ENCODE measurements around the gene POU6F1.
A peak's percentile ranks its signal among the peaks of the same experiment; 100 is the strongest.
"Not testable (repeated sequence)": the region's sequence is repeated elsewhere in the genome, so short reads cannot be mapped to it uniquely, and the experiment has no call there.

Gene POU6F1, protein sequence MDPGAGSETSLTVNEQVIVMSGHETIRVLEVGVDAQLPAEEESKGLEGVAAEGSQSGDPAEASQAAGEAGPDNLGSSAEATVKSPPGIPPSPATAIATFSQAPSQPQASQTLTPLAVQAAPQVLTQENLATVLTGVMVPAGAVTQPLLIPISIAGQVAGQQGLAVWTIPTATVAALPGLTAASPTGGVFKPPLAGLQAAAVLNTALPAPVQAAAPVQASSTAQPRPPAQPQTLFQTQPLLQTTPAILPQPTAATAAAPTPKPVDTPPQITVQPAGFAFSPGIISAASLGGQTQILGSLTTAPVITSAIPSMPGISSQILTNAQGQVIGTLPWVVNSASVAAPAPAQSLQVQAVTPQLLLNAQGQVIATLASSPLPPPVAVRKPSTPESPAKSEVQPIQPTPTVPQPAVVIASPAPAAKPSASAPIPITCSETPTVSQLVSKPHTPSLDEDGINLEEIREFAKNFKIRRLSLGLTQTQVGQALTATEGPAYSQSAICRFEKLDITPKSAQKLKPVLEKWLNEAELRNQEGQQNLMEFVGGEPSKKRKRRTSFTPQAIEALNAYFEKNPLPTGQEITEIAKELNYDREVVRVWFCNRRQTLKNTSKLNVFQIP
- total RNA-seq: 14.6 to 73.1 (median 57.1) reads per million in 3 experiments

DNA sequence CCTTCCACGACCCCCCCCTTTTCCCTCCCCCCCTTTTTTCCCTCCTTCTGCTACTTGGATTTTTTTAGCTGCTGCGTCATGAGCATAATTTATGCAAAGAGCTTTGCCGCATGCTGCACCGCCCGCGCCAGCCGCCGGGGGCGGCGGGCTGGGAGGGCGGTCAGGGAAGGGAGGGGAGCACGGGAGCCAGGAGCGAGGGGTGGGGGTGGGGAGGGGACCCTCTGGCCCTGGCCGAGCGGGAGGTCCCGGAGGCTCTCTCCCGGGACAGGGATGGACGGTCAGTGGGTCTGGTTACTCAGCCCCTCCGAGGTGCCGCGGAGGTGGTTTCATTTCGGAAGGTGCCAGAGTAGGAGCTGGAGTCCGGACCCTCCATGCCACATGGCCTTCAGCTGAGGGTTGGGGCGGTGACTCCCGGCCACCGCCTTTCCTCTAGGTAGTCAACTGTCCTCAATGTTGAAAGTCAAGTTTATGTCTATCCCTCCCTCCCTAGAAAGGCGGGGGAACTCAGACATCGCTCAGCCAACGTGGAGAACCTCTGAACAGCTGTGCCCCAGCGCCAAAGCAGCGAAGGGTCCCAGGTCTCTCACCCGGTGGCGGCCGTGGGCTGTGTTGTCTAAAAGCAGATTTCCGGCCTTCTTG lies at the start of gene POU6F1:
Gene POU6F1, minus strand, starts transcription at position 95 of the 639 bp plus-strand sequence. CDS start 11,226 bp downstream, outside the sequence.
- peak; percentile 77 for DNase-seq

DNA sequence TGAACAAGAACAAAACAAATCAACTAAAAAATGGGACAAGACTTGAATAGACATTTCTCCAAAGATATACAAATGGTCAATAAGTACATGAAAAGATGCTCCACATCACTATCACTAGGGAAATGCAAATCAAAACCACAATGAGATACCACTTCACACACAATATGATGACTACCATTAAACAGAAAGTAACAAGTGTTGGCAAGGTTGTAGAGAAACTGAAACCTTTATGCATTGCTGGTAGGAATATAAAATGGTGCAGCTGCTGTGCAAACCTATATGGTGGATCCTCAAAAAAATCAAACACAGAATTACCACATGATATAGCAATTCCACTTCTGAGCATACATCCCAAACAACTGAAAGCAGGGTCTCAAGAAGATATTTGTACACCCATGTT lies 47.2 kb upstream of the POU6F1 start:
- peak; percentile 49 for DNase-seq

DNA sequence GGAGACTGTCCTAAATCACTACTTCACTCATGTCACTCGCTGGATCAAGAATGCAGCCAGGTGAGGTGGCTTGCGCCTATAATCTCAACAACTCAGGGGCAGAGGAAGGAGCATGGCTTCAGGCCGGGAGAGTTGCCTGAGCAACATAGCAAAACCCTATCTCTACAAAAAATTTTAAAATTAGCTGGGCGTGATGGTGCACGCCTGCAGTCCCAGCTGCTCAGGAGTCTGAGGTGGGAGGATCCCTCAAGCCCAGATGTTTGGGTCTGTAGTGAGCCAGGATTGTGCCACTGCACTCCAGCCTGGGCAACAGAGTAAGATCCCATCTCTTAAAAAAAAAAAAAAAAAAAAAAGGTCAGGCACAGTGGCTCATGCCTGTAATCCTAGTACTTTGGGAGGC lies 46.4 kb upstream of the POU6F1 start:
- no peak for DNase-seq

DNA sequence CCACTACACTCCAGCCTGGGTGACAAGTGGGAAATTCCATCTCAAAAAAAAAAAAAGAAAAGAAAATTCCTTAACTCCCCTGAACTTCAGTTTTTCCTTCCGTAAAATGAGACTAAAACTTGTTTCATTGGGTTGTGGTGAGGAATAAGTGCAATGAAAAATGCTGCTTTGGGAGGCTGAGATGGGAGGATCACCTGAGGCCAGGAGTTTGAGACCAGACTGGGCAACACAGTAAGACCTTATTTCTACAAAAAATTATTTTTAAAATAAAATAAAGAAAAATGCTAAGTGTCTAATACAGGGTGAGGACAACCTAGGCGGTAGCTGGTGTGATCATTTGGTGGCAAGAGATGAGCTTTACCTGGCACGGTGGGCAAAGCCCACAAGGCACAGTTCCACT lies 45.5 kb upstream of the POU6F1 start:
- no peak for DNase-seq

DNA sequence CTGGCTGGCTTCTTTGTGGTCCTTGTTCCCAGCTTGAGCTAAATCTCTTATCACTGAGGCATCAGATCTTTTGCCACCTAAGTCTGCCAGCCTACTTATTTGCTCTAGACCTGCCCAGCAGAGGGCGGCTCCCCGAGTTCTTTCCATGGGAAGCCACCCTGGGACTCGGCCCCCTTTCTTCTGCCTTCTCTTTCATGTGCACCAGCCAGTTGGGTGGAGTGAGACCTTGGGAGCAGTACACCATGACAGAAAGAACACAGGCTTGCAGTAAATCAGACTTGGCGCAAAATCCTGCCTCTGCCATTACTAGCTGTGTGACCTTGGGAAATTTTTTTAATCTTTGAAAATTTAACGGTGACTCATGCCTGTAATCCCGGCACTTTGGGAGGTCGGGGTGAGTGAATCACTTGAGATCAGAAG lies 44.9 kb upstream of the POU6F1 start:
- DNase-seq: no peak

DNA sequence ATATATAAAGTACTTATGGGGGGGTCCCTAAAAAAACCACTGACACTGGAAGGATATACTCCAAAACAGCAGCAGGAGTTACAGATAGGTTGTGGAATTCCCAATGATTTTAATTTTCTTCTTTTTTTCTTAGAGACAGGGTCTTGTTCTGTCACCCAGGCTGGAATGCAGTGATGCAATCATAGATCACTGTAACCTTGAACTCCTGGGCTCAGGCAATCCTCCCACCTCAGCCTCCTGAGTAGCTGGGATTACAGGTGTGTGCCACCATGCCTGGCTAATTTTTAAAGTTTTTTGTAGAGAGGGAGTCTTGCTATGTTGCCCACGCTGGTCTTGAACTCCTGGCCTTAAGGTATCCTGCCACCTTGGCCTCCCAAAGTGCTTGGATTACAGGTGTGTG lies 41.7 kb upstream of the POU6F1 start:
- not testable (repeated sequence) for DNase-seq

DNA sequence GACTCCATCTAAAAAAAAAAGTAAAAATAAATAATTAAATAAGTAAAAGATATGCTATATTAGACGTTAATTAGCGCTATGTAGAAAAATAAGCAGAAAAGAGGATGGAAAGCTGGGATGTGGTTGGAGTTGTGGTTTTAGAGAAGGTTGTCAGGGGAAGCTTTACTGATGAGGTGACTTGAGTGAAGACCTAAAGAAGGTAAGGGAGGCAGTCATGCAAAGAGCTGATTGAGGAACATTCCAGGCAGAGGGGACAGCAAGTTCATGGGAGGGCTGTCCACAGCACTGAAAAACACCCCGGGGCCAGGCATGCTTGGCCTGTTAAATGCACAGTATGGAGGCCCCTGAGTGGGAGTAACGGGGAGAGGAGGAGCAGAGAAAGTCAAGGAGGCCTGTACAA lies 36.7 kb upstream of the POU6F1 start:
- no peak for DNase-seq

DNA sequence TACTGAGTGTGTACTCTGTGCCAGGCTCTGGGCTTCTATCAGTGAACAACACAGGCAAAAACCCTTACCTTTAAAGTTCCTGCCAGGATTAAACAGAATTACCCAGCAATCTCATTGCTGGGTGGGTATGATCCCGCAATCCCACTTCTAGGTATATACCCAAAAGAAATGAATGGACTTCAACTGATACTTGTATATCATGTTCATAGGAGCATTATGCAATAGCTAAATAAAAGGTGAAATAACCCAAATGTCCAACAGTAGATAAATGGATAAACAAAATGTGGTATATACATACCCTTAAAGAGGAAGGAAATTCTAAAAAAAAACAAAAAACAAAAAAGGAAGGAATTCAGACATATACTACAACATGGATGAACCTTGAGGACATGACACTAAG lies 35.4 kb upstream of the POU6F1 start:
- no peak for DNase-seq

DNA sequence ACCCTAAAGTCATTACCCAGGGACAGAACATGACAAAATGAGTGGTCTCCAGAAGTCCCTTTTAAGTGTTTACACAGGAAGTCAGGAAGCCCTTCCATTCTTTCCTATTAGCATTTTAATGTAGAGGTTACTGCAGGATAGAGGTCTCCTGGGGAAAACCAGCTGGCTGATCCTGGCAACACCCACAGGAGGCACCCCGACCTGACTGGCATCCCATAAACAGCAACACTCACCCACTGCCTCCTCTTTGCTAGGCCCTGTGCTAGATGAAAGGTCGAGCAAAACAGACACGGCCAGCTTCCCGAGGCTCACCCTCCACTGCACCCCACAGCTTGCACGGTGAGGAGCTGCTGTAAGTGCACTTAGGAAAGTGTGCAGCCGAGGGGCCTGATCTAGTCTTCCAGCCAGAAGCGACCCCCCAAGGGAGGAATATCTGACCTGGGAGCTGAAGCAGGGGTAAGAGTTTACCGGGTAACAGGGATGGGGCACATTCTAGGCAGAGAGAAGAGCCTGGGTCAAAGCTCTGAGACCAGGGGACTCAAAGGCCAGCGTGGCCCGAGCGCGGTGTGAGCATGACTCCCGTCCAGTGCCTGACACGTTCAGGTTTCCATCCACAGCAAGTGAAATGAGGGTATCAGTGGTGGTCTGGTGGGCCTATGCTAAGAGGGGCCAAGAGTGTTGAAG lies 29.8 kb upstream of the POU6F1 start:
- no peak for DNase-seq

DNA sequence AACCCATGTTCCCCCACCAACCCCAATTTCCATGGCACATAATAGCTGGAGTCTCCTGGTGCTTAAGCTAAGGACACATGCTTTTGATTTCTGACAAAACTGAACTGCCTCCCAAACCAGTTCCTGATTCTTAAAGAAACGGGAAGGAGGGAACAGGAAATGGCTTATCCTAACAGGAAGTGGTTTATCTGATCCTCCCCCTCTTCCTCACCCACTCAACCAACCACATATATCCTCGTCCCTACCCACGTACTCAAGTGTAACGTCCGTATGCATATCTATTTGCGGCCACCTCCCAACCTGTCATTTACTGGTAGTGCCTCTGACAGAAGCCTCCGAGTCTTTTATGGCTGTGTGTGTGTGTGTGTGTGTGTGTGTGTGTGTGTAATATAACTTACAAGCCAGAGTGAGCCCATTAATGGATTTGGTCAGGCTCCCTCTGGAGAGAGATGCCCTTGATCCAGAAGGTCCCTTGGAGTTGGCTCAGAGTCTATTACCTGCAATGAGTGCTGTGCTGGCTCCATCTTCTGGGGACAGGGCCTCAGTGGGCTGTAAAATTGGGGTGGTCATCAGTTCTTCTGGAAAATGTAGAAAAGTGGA lies 28.5 kb upstream of the POU6F1 start:
- peak; percentile 39 for DNase-seq

DNA sequence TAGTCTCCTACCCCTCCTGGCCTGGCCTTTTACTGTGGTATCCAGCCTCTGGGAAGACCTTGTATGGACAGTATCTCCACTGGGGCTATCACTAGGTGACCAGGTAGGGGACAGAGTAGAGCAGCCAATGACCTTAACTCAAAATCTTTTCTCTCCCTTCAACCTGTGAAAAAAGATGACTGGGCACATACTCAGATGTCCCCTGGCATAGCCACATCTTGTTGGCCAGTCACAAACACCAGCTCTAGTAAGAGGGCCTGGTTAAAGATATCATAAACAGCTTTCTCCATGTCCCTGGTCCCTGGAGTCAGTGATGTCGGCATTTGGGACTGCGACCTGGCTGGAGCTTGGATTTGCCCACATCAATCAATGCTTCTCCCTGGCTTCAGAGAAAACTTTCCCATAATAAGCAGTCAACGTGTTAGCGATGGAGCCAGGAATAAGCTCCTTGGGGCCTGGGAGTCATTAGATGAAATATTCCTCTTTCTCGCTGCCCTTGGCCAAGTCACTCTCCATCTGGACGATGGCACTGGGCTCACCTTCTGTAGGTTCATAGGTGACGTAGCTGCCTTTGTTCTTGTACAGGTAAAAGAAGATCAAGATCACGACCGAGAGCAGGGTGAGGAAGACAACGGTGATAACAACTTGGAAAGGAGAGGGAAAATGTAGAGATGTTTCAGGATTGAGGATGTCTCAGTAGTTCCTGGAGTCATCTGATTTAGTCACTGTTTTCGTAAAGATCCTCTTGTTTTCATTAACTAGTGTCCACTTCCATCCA lies 27.8 kb upstream of the POU6F1 start:
- DNase-seq: no peak

DNA sequence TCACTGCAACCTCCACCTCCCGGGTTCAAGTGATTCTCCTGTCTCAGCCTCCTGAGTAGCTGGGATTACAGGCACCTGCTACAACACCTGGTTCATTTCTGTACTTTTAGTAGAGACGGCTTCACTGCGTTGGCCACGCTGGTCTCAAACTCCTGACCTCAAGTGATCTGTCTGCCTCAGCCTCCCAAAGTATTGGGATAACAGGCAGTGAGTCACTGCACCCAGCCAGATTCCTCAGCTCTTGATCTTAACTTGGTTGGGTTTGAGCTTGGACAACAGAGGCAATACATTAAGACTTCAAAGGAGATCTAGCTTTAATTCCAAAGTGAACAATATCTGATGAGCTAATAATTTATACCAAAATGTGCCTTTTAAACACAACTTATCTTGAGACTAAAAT lies 26.4 kb upstream of the POU6F1 start:
- DNase-seq: no peak

DNA sequence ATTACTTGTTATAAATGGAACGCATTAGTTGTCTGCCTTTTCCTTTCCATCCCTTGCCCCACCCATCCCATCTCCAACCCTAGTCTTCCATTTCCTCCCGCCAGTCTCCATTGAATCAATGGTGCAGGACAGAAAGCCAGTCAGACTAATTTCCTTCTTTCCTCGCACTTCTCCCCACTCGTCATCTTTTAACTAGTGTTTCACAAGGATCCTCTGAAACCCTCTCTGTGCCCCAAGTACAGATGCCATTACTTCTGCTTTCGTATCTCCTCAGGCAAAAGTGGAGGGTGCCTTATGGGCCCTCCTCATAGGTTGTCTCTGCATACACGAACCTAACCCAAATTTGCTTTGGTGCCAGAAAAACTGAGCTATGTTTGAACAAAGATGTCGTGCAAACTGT lies 25.0 kb upstream of the POU6F1 start:
- DNase-seq: no peak

DNA sequence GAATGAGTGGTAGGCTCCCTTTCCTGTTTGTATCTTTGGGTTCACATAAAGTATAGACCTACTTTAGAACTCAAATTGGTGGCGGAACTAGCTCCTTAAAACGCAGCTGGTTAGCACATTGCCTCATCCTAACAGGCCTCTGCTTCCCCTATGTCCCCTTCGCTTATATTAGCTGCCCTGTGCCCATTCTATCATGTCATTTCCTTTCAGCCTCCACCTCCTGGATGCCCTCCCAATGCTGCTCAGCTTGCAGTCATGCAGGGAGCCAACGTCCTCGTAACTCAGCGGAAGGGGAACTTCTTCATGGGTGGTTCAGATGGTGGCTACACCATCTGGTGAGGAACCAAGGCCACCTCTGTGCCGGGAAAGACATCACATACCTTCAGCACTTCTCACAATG lies 24.3 kb upstream of the POU6F1 start:
- DNase-seq: no peak

DNA sequence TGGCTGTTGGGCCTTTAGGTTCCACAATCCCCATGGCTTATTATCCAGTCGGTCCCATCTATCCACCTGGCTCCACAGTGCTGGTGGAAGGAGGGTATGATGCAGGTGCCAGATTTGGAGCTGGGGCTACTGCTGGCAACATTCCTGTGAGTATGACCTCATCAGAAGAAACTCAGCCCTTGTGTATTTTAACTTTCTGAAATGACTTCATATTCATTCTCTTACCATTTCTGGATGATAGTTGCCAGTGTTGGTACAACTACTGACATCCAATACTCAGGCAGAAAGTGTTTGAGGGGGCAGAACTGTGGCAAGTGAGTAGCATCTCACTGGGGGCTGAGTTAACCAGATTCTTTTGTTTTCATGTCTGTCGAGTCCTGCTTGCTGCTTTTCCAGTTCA lies 23.1 kb upstream of the POU6F1 start:
- DNase-seq: no peak

DNA sequence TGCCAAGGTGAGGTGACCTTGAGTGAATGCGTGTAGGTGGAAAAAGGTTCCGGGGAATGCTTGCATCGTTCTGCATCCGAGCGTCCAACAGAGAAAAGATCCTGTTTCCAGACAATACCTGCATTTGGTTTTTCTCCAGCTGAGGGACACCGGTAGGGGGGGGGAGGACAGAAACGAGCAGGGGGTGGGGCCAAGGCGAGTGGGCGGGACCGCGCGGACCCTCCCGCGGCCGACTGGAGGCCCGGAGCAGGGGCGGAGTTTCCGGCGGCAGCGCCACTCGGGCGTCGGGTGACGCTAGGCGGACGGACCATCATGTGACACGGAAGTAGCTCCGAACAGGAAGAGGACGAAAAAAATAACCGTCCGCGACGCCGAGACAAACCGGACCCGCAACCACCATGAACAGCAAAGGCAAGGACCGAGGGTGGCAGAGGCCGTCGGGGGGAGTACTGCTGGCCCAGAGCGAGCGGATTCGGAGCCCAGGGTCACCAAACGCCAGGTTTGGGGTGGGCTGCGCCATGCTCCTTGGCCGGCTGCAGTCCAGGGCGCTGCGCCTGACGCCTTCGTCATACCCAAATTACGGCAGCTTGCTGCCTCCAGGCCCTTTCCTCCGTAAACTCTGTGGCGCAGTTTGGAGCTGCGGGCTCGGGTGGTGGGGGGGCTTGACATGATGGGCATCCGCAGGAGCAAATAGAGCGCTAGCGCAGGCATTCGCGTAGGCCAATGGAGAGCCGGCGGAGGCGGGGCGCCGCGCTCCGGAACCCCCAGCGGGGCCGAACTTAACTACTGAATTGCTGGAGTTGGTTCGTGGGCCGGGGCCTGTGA lies 20.9 kb upstream of the POU6F1 start, which contains the start of gene DAZAP2:
Gene DAZAP2, plus strand, starts transcription at position 317 of the 825 bp plus-strand sequence. Its CDS starts 82 bp downstream, at position 399.
- peak; percentile 91 for DNase-seq

DNA sequence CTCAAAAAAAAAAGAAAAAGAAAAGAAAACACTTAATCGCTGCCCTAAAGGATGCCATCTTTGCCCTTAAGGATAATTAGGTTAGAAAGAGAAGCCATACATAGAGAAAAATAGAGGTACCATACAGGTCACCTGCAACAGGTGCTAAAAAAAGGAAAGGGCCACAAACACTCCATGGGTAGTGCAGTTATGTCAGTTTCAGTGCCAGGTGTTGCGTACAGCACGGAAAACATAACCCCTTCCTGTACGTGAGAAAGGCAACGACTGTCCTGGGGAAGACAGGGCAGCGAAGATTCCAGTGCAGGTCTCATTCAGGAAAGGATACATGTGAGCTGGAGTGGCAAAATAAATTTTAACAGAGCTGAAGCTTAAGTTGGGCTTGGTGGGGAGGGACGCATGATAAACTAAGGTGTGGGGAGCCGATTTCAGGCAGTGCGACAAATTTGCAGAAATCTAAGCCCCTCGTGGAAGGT lies 20.2 kb upstream of the POU6F1 start:
- DNase-seq: no peak

DNA sequence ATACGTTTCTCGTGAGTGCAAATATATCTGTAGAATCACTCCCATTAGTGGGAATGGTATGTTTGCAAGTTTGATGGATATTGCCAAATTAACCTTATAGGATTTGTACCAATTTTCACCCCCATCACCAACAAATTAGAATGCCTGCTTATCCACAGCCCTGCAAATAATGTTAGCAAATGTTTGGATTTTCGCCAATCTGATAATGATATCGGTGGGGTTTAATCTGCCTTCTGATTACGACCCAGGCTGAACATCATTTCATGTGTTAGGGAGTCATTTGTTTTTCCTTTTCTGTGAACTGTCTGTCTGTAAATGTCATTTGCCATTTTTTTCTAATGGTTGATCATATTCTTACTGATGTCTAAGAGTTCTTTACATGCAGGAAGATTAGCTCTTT lies 16.7 kb upstream of the POU6F1 start:
- no peak for DNase-seq

DNA sequence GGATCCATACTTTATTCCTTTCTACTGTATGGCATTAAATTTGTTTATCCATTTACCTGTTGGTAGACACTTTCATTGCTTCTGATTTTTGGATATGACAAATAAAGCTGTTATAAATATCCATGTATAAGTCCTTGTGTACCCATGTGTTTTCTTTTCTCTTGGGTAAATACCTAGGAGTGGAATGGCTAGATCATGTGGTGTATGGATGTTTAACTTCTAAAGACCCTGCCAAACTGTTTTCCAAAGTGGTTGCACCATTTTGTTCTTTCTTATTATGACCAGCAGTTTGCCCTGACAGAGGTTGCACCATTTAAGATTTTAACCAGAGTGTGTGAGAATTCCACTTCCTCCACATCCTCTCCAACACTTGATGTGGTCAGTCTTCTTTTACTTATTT lies 14.8 kb upstream of the POU6F1 start:
- DNase-seq: no peak

DNA sequence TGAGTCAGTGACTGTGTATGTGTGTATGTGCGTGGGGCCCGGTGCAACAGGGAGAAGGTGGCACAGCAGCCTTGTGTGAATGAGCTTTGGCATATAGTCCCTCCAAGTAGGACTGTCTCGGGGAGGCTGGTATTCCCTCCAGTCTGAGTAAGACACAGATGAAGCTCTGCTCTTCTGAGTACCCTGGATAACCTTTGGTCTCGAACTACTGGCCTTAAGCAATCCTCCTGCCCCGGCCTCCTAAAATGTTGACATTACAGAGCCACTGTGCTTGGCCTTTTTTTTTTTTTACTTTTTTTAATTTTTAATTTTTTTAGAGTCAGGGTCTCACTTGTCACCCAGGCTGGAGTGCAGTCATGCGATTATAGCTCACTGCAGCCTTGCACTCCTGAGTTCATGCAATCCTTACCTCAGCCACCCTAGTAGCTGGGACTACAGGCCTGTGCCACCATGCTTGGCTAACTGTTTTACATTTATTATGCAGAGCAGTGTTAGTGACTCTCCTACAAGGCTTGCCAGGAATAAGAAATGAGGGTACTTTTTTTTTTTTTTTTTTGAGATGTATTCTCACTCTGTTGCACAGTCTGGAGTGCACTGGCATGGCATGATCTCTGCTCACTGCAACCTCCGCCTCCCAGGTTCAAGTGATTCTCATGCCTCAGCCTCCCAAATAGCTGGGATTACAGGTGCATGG lies 11.4 kb upstream of the POU6F1 start:
- DNase-seq: no peak

All from central memory CD4-positive, alpha-beta T cell (primary cell).